Tibial nerve (tissue), 4 donors: Measurements from ENCODE around the gene MPRIP. TPM values are rescaled to one million over a fixed set of nuclear protein-coding genes. Genes with fewer than 3 reads are reported as not detected.

Experiments used
- DNase-seq, 2 donors: peaks; one replicate each; pipeline ENCODE4 v3.0.0-alpha.2; 2019; ENCODE audit warnings: low spot score in 2 of 2
- H3K27ac ChIP-seq, 4 donors: fragments of 200-600 bp; sonication (generic) in 3 of 4; one replicate each; pipeline ENCODE4 v1.5.1; 2017 to 2019; ENCODE audit warnings: mild to moderate bottlenecking in 1 of 4
- H3K27me3 ChIP-seq, 2 donors: fragments of 200-600 bp; sonication (generic) in 1 of 2; one replicate each; pipeline versions ENCODE4 v1.5.1 to v1.6.0; 2017 to 2019
- H3K36me3 ChIP-seq, 3 donors: fragments of 200-600 bp; sonication (generic); one replicate each; pipeline ENCODE4 v1.5.1; 2018 to 2019
- H3K4me1 ChIP-seq, 4 donors: fragments of 200-600 bp; sonication (generic) in 3 of 4; one replicate each; pipeline ENCODE4 v1.5.1; 2017 to 2019
- H3K4me3 ChIP-seq, 4 donors: fragments of 200-600 bp; sonication (generic) in 3 of 4; one replicate each; pipeline ENCODE4 v1.5.1; 2017 to 2019; ENCODE audit warnings: mild to moderate bottlenecking in 1 of 4, moderate library complexity in 1 of 4
- H3K9me3 ChIP-seq, 4 donors: fragments of 200-600 bp; sonication (generic) in 3 of 4; one replicate each; pipeline ENCODE4 v1.5.1; 2017 to 2019
- EP300 ChIP-seq, 2 donors: sonication (generic); formaldehyde crosslinking; IDR thresholded peaks; one replicate each; pipeline ENCODE4 v1.6.1; 2017; ENCODE audit warnings: antibody characterized with exemption in 2 of 2, mild to moderate bottlenecking in 1 of 2
- POLR2A ChIP-seq, 2 donors: fragments of 450-650 bp; IDR thresholded peaks; one replicate each; pipeline ENCODE4 v1.6.1; 2017; ENCODE audit warnings: antibody characterized with exemption in 2 of 2, mild to moderate bottlenecking in 2 of 2, moderate library complexity in 2 of 2
- WGBS, 2 donors: methylation state at CpG; one replicate each; pipeline ENCODE4 v1.1.5; 2018; 5-methylcytosine and 5-hydroxymethylcytosine counted together
- total RNA-seq, 4 donors: library from RNA; depleted of rRNA; stranded (reverse); fragments of >200 nt; gene quantifications; one replicate each; pipeline ENCODE4 v1.1.0, GENCODE V29; 2016
- TF ChIP-seq, protein P1 (sequence below), 5 experiments: fragments of 200-600 bp in 3 of 5; fragments of 450-650 bp in 2 of 5; sonication (generic) in 3 of 5; IDR thresholded peaks; one replicate each; pipeline ENCODE4 v1.5.1; 2016 to 2019; ENCODE audit warnings: antibody characterized with exemption in 5 of 5, mild to moderate bottlenecking in 3 of 5, moderate library complexity in 2 of 5

MPRIP gene
- total RNA-seq, 4 donors from 2014 or later: 216 to 291 (median 265) TPM

DNA sequence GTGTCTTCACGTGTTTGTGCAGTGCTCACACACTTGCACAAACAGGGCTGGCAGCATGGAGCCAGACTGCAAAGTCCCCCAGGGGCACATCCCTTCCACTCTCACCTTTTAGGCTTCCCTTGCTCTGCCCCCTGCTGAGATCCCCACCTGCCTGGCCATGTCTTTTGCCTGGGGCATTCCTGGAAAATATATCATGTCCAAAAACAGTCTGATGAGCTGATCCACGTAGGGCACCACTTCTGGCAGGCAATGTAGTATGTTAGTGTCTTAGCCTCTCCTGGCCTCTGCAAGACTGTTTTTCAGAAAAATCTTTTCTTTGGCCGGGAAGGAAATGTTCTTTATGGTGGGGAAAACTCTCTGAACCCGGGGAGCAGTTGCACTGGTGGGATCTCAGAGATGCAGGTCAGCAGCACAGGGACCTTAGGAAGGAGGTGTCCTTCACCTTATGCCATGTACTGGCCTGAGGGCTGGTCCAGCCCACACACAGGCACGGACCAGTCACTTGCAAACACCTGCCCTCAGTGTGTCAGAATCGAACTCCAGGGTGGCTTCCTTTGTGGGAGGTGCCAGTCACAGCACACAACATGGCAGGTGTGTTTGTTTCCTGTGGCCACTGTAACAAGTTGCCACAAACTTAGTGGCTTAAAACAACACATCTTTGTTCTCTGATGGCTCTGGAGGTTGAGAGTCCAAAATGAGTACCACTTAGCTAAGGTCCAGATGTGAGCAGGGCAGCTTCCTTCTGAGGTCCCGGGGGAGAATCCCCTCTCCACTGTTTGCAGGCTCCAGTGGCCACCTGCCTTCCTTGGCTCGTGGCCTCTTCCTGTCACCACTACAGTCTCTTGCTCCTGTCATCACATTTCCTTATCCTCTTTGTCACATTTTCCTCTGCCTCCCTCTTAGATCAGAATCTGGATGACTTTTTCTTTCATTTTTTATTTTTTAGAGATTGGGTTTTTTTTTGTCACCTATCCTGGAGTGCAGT, 46.6 kb downstream of the MPRIP start:
- TF ChIP-seq EP300 (IDR thresholded peaks at IDR 0.05) (no peak), POLR2A (IDR thresholded peaks at IDR 0.05) (no peak)
- TF ChIP-seq, protein P1, sequence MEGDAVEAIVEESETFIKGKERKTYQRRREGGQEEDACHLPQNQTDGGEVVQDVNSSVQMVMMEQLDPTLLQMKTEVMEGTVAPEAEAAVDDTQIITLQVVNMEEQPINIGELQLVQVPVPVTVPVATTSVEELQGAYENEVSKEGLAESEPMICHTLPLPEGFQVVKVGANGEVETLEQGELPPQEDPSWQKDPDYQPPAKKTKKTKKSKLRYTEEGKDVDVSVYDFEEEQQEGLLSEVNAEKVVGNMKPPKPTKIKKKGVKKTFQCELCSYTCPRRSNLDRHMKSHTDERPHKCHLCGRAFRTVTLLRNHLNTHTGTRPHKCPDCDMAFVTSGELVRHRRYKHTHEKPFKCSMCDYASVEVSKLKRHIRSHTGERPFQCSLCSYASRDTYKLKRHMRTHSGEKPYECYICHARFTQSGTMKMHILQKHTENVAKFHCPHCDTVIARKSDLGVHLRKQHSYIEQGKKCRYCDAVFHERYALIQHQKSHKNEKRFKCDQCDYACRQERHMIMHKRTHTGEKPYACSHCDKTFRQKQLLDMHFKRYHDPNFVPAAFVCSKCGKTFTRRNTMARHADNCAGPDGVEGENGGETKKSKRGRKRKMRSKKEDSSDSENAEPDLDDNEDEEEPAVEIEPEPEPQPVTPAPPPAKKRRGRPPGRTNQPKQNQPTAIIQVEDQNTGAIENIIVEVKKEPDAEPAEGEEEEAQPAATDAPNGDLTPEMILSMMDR (IDR thresholded peaks at IDR 0.05): no peak
- H3K9me3 ChIP-seq: no peaks in the 10 kb centered on the region
- H3K36me3 ChIP-seq: peaks cover 0 to 46% (median 3%) of the 10 kb centered on the region in 3 donors
- peak in 1 of 2 donors; percentile 8 for DNase-seq
- H3K27ac ChIP-seq: no peak overlapping the region
- H3K4me3 ChIP-seq: no peak overlapping the region
- peaks cover 0 to 92% (median 19%) of the 10 kb centered on the region in 4 donors for H3K4me1 ChIP-seq
- no peaks in the 10 kb centered on the region for H3K27me3 ChIP-seq
- WGBS, 2 donors: 48 to 62% methylated on average over 8 of the region's 8 CpGs

GRCh38 chr17:17089796-17090641, 47.8 kb downstream of the MPRIP start:
- WGBS, 2 donors: 86 to 90% methylated on average over 17 to 18 of the region's 18 CpGs
- H3K4me1 ChIP-seq: peaks cover 0 to 94% (median 20%) of the 10 kb centered on the region in 4 donors
- peaks cover 0 to 39% (median 3%) of the 10 kb centered on the region in 3 donors for H3K36me3 ChIP-seq
- no peak overlapping the region for H3K4me3 ChIP-seq
- H3K27ac ChIP-seq: no peak overlapping the region
- no peaks in the 10 kb centered on the region for H3K9me3 ChIP-seq
- TF ChIP-seq POLR2A (IDR thresholded peaks at IDR 0.05) (no peak), EP300 (IDR thresholded peaks at IDR 0.05) (no peak)
- TF ChIP-seq, protein P1 (IDR thresholded peaks at IDR 0.05): no peak
- H3K27me3 ChIP-seq: no peaks in the 10 kb centered on the region
- DNase-seq: peak in 1 of 2 donors; percentile 4

DNA sequence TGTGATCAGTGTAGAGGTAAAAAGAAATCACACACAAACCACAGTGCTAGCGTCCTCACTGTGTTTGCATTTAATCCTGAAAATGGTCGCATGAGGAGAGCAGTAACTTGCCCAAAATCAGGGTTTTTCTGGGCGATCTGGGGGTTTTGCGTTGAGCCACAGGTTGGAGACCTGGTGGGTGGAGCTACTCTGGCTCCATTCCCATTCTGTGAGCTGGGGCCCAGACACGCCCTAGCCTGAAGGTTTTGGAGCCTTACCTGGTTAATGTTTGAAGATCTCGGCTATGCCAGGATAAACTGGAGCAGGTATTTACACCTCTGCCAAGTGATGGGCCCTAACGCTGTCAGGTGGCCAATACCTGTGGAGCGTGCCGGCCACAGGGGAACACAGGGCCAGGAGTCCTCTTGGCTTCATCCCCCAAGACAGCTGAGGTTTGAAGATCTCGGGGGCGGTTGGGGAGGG, 48.4 kb downstream of the MPRIP start:
- 92% methylated on average over 11 of the region's 11 CpGs for WGBS, 2 donors
- Histone ChIP-seq H3K36me3 (peaks cover 0 to 34% (median 3%) of the 10 kb centered on the region in 3 donors), H3K27ac (peak overlapping the region in 1 of 4 donors; percentile 13), H3K4me3 (no peak overlapping the region), H3K4me1 (peaks cover 0 to 94% (median 21%) of the 10 kb centered on the region in 4 donors), H3K27me3 (no peaks in the 10 kb centered on the region), H3K9me3 (no peaks in the 10 kb centered on the region)
- TF ChIP-seq EP300 (IDR thresholded peaks at IDR 0.05) (no peak), POLR2A (IDR thresholded peaks at IDR 0.05) (no peak)
- TF ChIP-seq, protein P1 (IDR thresholded peaks at IDR 0.05): no peak
- peak in 1 of 2 donors; percentile 8 for DNase-seq

GRCh38 chr17:17091276-17091675, 49.0 kb downstream of the MPRIP start:
- peaks cover 0 to 32% (median 3%) of the 10 kb centered on the region in 3 donors for H3K36me3 ChIP-seq
- 76 to 77% methylated on average over 6 to 11 of the region's 11 CpGs for WGBS, 2 donors
- H3K9me3 ChIP-seq: no peaks in the 10 kb centered on the region
- no peaks in the 10 kb centered on the region for H3K27me3 ChIP-seq
- H3K4me3 ChIP-seq: no peak overlapping the region
- H3K27ac ChIP-seq: peak overlapping the region in 1 of 4 donors; percentile 13
- no peak for TF ChIP-seq POLR2A (IDR thresholded peaks at IDR 0.05)
- TF ChIP-seq EP300 (IDR thresholded peaks at IDR 0.05): no peak
- TF ChIP-seq, protein P1 (IDR thresholded peaks at IDR 0.05): no peak
- H3K4me1 ChIP-seq: peaks cover 0 to 96% (median 23%) of the 10 kb centered on the region in 4 donors
- peak in 1 of 2 donors; percentile 10 for DNase-seq
